DOHH2 (cell line): Measurements from ENCODE around the gene TBC1D14.

Experiments used
- EZH2phosphoT487 ChIP-seq: fragments of 200-600 bp; sonication (generic); IDR thresholded peaks from 2 replicates; pipeline ENCODE4 v1.6.1; 2017; ENCODE audit warnings: borderline replicate concordance, mild to moderate bottlenecking, antibody characterized with exemption, low read length, moderate library complexity, mixed read lengths
- TF ChIP-seq, protein P1 (sequence below): fragments of 200-600 bp; sonication (generic); IDR thresholded peaks from one replicate; pipeline ENCODE4 v1.5.1; 2014; ENCODE audit warnings: antibody characterized with exemption, mild to moderate bottlenecking, low read depth, low read length; ENCODE audit not compliant: poor library complexity, severe bottlenecking

- TF ChIP-seq EZH2phosphoT487, result no peak
- TF ChIP-seq, protein P1, sequence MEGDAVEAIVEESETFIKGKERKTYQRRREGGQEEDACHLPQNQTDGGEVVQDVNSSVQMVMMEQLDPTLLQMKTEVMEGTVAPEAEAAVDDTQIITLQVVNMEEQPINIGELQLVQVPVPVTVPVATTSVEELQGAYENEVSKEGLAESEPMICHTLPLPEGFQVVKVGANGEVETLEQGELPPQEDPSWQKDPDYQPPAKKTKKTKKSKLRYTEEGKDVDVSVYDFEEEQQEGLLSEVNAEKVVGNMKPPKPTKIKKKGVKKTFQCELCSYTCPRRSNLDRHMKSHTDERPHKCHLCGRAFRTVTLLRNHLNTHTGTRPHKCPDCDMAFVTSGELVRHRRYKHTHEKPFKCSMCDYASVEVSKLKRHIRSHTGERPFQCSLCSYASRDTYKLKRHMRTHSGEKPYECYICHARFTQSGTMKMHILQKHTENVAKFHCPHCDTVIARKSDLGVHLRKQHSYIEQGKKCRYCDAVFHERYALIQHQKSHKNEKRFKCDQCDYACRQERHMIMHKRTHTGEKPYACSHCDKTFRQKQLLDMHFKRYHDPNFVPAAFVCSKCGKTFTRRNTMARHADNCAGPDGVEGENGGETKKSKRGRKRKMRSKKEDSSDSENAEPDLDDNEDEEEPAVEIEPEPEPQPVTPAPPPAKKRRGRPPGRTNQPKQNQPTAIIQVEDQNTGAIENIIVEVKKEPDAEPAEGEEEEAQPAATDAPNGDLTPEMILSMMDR, result no peak
Measured at GRCh38 chr4:6946497-6946896, 36.9 kb downstream of the TBC1D14 start.
